Adrenal gland (tissue), 12 donors: Measurements from ENCODE around the gene SMR3B. TPM values are rescaled to one million over a fixed set of nuclear protein-coding genes. Genes with fewer than 3 reads are reported as not detected.

Experiments used
- DNase-seq, 7 donors: peaks; one replicate each; pipeline ENCODE4 v3.0.0-alpha.2; 2019 to 2020
- H3K27ac ChIP-seq, 5 donors: fragments of 200-600 bp; sonication (generic) in 4 of 5; 1 replicate in 3 of 5; 2 replicates in 2 of 5; pipeline versions ENCODE4 v1.5.1 to v1.8.0; 2016 to 2020; ENCODE audit warnings: mild to moderate bottlenecking in 1 of 5
- H3K27me3 ChIP-seq: fragments of 200-600 bp; 2 replicates; pipeline ENCODE4 v1.8.0; 2021
- H3K36me3 ChIP-seq, 2 donors: fragments of 200-600 bp; replicated peaks in 1 of 2; 1 replicate in 1 of 2; 2 replicates in 1 of 2; pipeline versions ENCODE4 v1.5.1 to v1.8.0; 2018 to 2022
- H3K4me1 ChIP-seq, 2 donors: fragments of 200-600 bp; replicated peaks in 1 of 2; 1 replicate in 1 of 2; 2 replicates in 1 of 2; pipeline versions ENCODE4 v1.5.1 to v1.8.0; 2018 to 2021
- H3K4me3 ChIP-seq, 4 donors: fragments of 200-600 bp; sonication (generic) in 3 of 4; one replicate each; pipeline ENCODE4 v1.5.1; 2016 to 2018
- H3K9me3 ChIP-seq, 3 donors: fragments of 200-600 bp; sonication (generic) in 1 of 3; replicated peaks in 1 of 3; 1 replicate in 2 of 3; 2 replicates in 1 of 3; pipeline versions ENCODE4 v1.5.1 to v1.8.0; 2016 to 2021
- CTCF ChIP-seq, 6 experiments: fragments of 450-650 bp in 4 of 6; fragments of 200-600 bp in 2 of 6; sonication (generic) in 1 of 6; IDR thresholded peaks; 1 replicate in 5 of 6; 2 replicates in 1 of 6; pipeline versions ENCODE4 v1.5.1 to v1.8.0; 2016 to 2021; ENCODE audit warnings: antibody characterized with exemption in 6 of 6, mild to moderate bottlenecking in 2 of 6, moderate library complexity in 1 of 6
- POLR2A ChIP-seq, 2 donors: fragments of 450-650 bp; IDR thresholded peaks; one replicate each; pipeline ENCODE4 v1.6.1; 2017; ENCODE audit warnings: antibody characterized with exemption in 2 of 2, mild to moderate bottlenecking in 2 of 2, moderate library complexity in 1 of 2
- WGBS, 4 donors: extraction: QIAGEN DNeasy Blood & Tissue Kit in 2 of 4; methylation state at CpG; one replicate each; pipeline versions ENCODE4 v1.1.5 to v1.1.7; 2013 to 2017; 5-methylcytosine and 5-hydroxymethylcytosine counted together
- intact Hi-C, 2 donors: fragments of 100-400 bp; cut with DNase I; formaldehyde crosslinking; loops; one replicate each; pipeline versions ENCODE4 v1.14.1 to v1.15.0; 2022 to 2023
- polyA plus RNA-seq, 3 donors: library from polyadenylated mRNA; stranded (reverse); fragments of 200-250 nt in 2 of 3; fragments of 350-450 nt in 1 of 3; fragmentation: Illumina TruSeq in 1 of 3; extraction: RNeasy Lipid Tissue Mini Kit (QIAGEN cat#74804) in 1 of 3; gene quantifications; one replicate each; pipeline ENCODE4 v1.2.3, GENCODE V29; 2013 to 2014
- total RNA-seq, 9 donors: library from RNA; depleted of rRNA in 4 of 9; stranded (reverse); fragments of >200 nt in 4 of 9; fragments of 120-200 nt in 1 of 9; fragmentation: NEBNext Ultra II Directional in 1 of 9; extraction: Animal tissue kit (Norgen Biotek cat#: 25700) in 1 of 9; gene quantifications; one replicate each; pipeline versions ENCODE4 v1.1.0 to v1.2.4, GENCODE V29; 2013 to 2023
- donor health status: healthy with polysubstance abuse.
- donor health status: Bipolar disorder and iron deficiency.
- donor health status: DM: yes; HTN: yes; CAD: no.
- donor health status: DM: no; HTN: no; CAD: no.
- donor health status: DM: no; HTN: no; CAD: no.
- donor health status: DM: yes; HTN: yes; CAD: no.

The SMR3B gene
- total and polyA plus RNA-seq, 12 donors, result 0.47 to 8.9 (median 1.5) TPM; not detected in 9

GRCh38 chr4:70356185-70356584 lies 26.7 kb upstream of the SMR3B start:
- no peaks in the 10 kb centered on the region for H3K9me3 ChIP-seq
- H3K36me3 ChIP-seq, result no peaks in the 10 kb centered on the region
- no peak for TF ChIP-seq POLR2A (IDR thresholded peaks at IDR 0.05)
- no peak for TF ChIP-seq CTCF (IDR thresholded peaks at IDR 0.05)
- 8 to 58% (median 44%) methylated on average over 1 of the region's 1 CpG for WGBS, 4 donors
- no peak overlapping the region for H3K27ac ChIP-seq
- no peaks in the 10 kb centered on the region for H3K27me3 ChIP-seq
- no peaks in the 10 kb centered on the region for H3K4me1 ChIP-seq
- H3K4me3 ChIP-seq, result no peak overlapping the region
- intact Hi-C loops, result no loop called here
- DNase-seq, result no peak

- WGBS, 4 donors, result 46 to 55% (median 50%) methylated on average over 3 of the region's 3 CpGs
- Histone ChIP-seq H3K4me3 (no peak overlapping the region), H3K4me1 (no peaks in the 10 kb centered on the region), H3K9me3 (peaks cover 0 to 10% (median 0%) of the 10 kb centered on the region in 3 donors), H3K36me3 (no peaks in the 10 kb centered on the region), H3K27ac (no peak overlapping the region), H3K27me3 (no peaks in the 10 kb centered on the region)
- DNase-seq, result no peak
- intact Hi-C loops, result no loop called here
- TF ChIP-seq CTCF (IDR thresholded peaks at IDR 0.05) (no peak), POLR2A (IDR thresholded peaks at IDR 0.05) (no peak)
These were observed 23.7 kb upstream of the SMR3B start for GRCh38 chr4:70359115-70359661.

GRCh38 chr4:70360460-70360859 lies 22.5 kb upstream of the SMR3B start, which contains the start of gene SMR3A:
Gene SMR3A, plus strand, starts transcription at chr4:70360760. Its CDS starts 1,356 bp downstream, at chr4:70362116.
- no peaks in the 10 kb centered on the region for H3K4me1 ChIP-seq
- no peak for DNase-seq
- intact Hi-C loops, result no loop called here
- H3K36me3 ChIP-seq, result no peaks in the 10 kb centered on the region
- no peak within 1 kb of the TSS for H3K4me3 ChIP-seq
- H3K27ac ChIP-seq, result no peak within 1 kb of the TSS
- H3K27me3 ChIP-seq, result no peaks in the 10 kb centered on the region
- WGBS, 4 donors, result 69 to 76% (median 75%) methylated on average over 3 of the region's 3 CpGs
- peaks cover 0 to 10% (median 0%) of the 10 kb centered on the region in 3 donors for H3K9me3 ChIP-seq
- TF ChIP-seq CTCF (IDR thresholded peaks at IDR 0.05) (no peak), POLR2A (IDR thresholded peaks at IDR 0.05) (no peak)

GRCh38 chr4:70364002-70364401 lies 18.9 kb upstream of the SMR3B start:
- no peaks in the 10 kb centered on the region for H3K27me3 ChIP-seq
- H3K4me1 ChIP-seq, result no peaks in the 10 kb centered on the region
- no peak overlapping the region for H3K27ac ChIP-seq
- intact Hi-C loops, result no loop called here
- H3K9me3 ChIP-seq, result peaks cover 0 to 10% (median 0%) of the 10 kb centered on the region in 3 donors
- H3K36me3 ChIP-seq, result no peaks in the 10 kb centered on the region
- TF ChIP-seq CTCF (IDR thresholded peaks at IDR 0.05) (no peak), POLR2A (IDR thresholded peaks at IDR 0.05) (no peak)
- DNase-seq, result no peak
- WGBS, 4 donors, result 76 to 87% (median 80%) methylated on average over 5 of the region's 5 CpGs
- H3K4me3 ChIP-seq, result no peak overlapping the region
